ENCODE measurements around the gene RFX5.

GRCh38 chr1:151312826-151313225 is 34.2 kb downstream of the RFX5 start:
- TF ChIP-seq CTCF (IDR thresholded peaks at IDR 0.05 in 2 of 3, conservative IDR thresholded peaks at IDR 0.05 in 1 of 3; ENCODE audit: borderline replicate concordance in 1 of 3, insufficient read depth in 1 of 3, low read depth in 2 of 3, low read length in 2 of 3) = no peak
- TF ChIP-seq MAX (IDR thresholded peaks at IDR 0.05) = no peak
- no peak for TF ChIP-seq POLR2AphosphoS5 (IDR thresholded peaks at IDR 0.05; ENCODE audit: low read depth, low read length)
- TF ChIP-seq POLR2A (IDR thresholded peaks at IDR 0.05; ENCODE audit: borderline replicate concordance, extremely low read depth, insufficient read depth, insufficient read length) = no peak
- TF ChIP-seq EGR1 (IDR thresholded peaks at IDR 0.05; ENCODE audit: low read depth) = no peak
- no peak for TF ChIP-seq JUND (IDR thresholded peaks at IDR 0.05)
- no peak for TF ChIP-seq ZBTB33 (IDR thresholded peaks at IDR 0.05; ENCODE audit: extremely low read depth, insufficient replicate concordance, low read length)
- TF ChIP-seq YY1 (IDR thresholded peaks at IDR 0.05; ENCODE audit: extremely low read depth, insufficient replicate concordance, low read depth, low read length) = no peak
- TF ChIP-seq RAD21 (IDR thresholded peaks at IDR 0.05; ENCODE audit: low read depth) = no peak
- TF ChIP-seq SP1 (IDR thresholded peaks at IDR 0.05; ENCODE audit: low read depth) = no peak
- no peak for TF ChIP-seq SIN3A (IDR thresholded peaks at IDR 0.05; ENCODE audit: low read depth)
- no peak for TF ChIP-seq EZH2phosphoT487 (IDR thresholded peaks at IDR 0.05; ENCODE audit: borderline replicate concordance)

Data from HCT116 (cell line).